Activated naive CD4-positive, alpha-beta T cell treated with anti-CD3 and anti-CD28 coated beads for 36 hours (primary cell): ENCODE results near the gene SHROOM3. TPM values are rescaled to one million over a fixed set of nuclear protein-coding genes. Genes with fewer than 3 reads are reported as not detected.

Experiments used
- CTCF ChIA-PET: fragments of 350-600 bp; sonication (Branson Sonifier 250); formaldehyde crosslinking; loops from one replicate; lab custom pipeline; 2021; ENCODE audit warnings: antibody characterized with exemption; lab: Charles Lee
- DNase-seq: peaks from one replicate; pipeline ENCODE4 v3.0.0-alpha.2; 2020
- H3K27ac Mint-ChIP-seq: one replicate; pipeline ENCODE4 v1.8.0; 2021; ENCODE audit warnings: mild to moderate bottlenecking, mixed read lengths
- H3K27me3 Mint-ChIP-seq: one replicate; pipeline ENCODE4 v1.8.0; 2021; ENCODE audit warnings: low read depth, mixed read lengths
- H3K36me3 Mint-ChIP-seq: one replicate; pipeline ENCODE4 v1.8.0; 2021; ENCODE audit warnings: low read depth, mixed read lengths
- H3K4me1 Mint-ChIP-seq: one replicate; pipeline ENCODE4 v1.8.0; 2021; ENCODE audit warnings: low read depth, mixed read lengths
- H3K4me3 Mint-ChIP-seq: one replicate; pipeline ENCODE4 v1.8.0; 2021; ENCODE audit warnings: mild to moderate bottlenecking, moderate library complexity, mixed read lengths
- H3K9me3 Mint-ChIP-seq: one replicate; pipeline ENCODE4 v1.8.0; 2021; ENCODE audit warnings: mixed read lengths
- intact Hi-C: fragments of 100-400 bp; cut with micrococcal nuclease; formaldehyde crosslinking; loops from one replicate; pipeline ENCODE4 v1.15.1; 2023
- total RNA-seq, 2 experiments: library from RNA; stranded (reverse); gene quantifications; one replicate each; pipeline ENCODE4 v1.2.3, GENCODE V29; 2021

Gene SHROOM3
- total RNA-seq, 2 experiments from 2014 or later = 0.12 to 0.21 TPM

GRCh38 chr4:76754439-76754838 lies 319.4 kb downstream of the SHROOM3 start:
- CTCF ChIA-PET = no interaction called here
- Mint-ChIP-seq H3K4me3 (no peak overlapping the region), H3K27ac (no peak overlapping the region), H3K27me3 (peaks cover 19% of the 10 kb centered on the region), H3K9me3 (peaks cover 4% of the 10 kb centered on the region), H3K36me3 (no peaks in the 10 kb centered on the region), H3K4me1 (peaks cover 10% of the 10 kb centered on the region)
- DNase-seq = no peak
- intact Hi-C loops = no loop called here

DNA sequence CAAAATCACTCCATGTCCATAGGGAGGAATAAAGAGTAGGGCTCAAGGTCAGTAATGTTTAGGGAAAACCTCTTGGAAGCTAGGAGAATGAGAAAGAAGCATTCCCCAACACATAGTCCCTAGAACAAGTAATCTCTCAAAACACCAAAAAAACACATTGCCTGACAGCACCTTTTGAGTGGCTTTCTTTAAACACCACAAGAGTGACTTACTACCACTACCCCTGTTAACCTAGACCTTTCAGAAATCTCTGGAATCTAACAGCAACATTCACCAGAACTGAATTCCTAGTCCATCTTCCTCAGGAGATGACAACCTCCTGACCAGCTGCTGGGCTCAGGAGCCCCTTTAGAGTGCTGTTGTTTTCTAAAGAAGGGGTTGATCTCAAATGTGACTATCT lies 320.7 kb downstream of the SHROOM3 start:
- Mint-ChIP-seq H3K9me3 (peaks cover 4% of the 10 kb centered on the region), H3K36me3 (no peaks in the 10 kb centered on the region), H3K27me3 (peaks cover 15% of the 10 kb centered on the region), H3K27ac (no peak overlapping the region), H3K4me3 (no peak overlapping the region), H3K4me1 (peaks cover 11% of the 10 kb centered on the region)
- no peak for DNase-seq
- intact Hi-C loops = loop anchor here (5.0 kb wide), 3 partner anchors 287 to 1618 kb away; no protein-coding TSS in a partner anchor
- CTCF ChIA-PET = interaction anchor here (0.6 kb wide), 1 partner anchor 112 kb away, joined by 3 read pairs; no protein-coding TSS in a partner anchor

- intact Hi-C loops = loop anchor here (5.0 kb wide), 3 partner anchors 286 to 1619 kb away; no protein-coding TSS in a partner anchor
- no peak for DNase-seq
- Mint-ChIP-seq H3K27me3 (peaks cover 13% of the 10 kb centered on the region), H3K4me1 (peaks cover 11% of the 10 kb centered on the region), H3K9me3 (peaks cover 4% of the 10 kb centered on the region), H3K36me3 (no peaks in the 10 kb centered on the region), H3K4me3 (no peak overlapping the region), H3K27ac (no peak overlapping the region)
- CTCF ChIA-PET = interaction anchor here (0.6 kb wide), 1 partner anchor 111 kb away, joined by 3 read pairs; no protein-coding TSS in a partner anchor
Measured at GRCh38 chr4:76756416-76756815, 321.4 kb downstream of the SHROOM3 start.

DNA sequence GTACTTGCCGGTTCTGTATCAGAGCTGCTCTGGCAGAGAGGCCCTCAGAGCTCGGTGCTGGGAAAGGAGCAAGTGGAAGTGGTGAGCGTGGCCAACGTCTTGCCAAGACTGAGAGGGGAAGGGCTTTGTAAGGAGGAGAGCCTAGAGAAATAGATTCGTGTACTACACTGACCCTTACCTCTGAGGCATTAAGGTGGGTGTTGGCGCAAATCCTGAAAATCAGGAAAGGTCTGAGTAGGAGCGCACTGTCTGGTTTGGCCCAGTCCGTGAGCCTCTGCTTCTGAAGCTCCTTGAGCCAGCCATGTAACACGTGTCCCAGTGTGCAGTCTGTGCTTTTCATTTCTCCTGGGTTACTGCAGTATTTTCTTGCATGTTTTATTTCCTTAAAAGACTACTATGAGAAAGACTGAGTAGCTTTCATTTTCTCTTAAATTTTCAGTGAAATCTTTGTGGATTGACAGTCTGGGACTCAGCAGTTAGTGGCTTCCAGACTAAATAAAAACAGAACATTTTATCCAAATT lies 322.4 kb downstream of the SHROOM3 start:
- Mint-ChIP-seq H3K27ac (no peak overlapping the region), H3K4me1 (peaks cover 11% of the 10 kb centered on the region), H3K4me3 (no peak overlapping the region), H3K27me3 (peaks cover 6% of the 10 kb centered on the region), H3K9me3 (no peaks in the 10 kb centered on the region), H3K36me3 (no peaks in the 10 kb centered on the region)
- CTCF ChIA-PET = interaction anchor here (0.8 to 1.4 kb wide), 10 partner anchors 8 to 327 kb away, joined by 3 to 7 read pairs (median 4); no protein-coding TSS in a partner anchor
- no peak for DNase-seq
- intact Hi-C loops = loop anchor here (5.0 kb wide), 3 partner anchors 285 to 1620 kb away; no protein-coding TSS in a partner anchor

DNA sequence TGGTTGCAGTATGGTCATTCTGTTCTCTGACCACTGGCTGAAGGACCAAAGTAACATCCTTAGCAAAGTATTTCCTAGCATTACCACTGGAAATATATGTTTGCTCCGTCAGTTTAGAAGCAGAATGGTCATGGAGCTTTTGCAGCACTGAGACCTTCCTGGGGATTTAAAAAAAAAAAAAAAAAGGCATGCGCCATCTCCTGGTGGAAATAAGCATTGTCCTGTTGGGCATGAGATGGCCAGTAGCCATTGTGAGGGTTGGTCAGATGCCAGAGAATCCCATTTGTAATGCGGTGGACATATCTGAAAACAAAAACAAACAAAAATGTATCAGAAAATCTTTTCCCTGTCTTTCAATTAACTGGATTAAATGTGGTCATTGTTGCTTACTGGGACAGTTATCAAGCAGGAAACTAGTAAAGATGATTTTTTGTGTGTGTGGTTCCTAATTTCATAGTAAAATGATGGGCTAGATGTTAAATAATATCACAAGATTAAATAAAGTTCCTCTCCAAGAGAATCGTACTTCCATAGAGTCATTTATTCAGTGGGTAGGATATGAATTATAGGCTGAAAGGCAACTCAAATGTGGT lies 323.4 kb downstream of the SHROOM3 start:
- H3K9me3 Mint-ChIP-seq = no peaks in the 10 kb centered on the region
- H3K4me3 Mint-ChIP-seq = no peak overlapping the region
- no peaks in the 10 kb centered on the region for H3K36me3 Mint-ChIP-seq
- H3K27ac Mint-ChIP-seq = no peak overlapping the region
- no peak for DNase-seq
- H3K4me1 Mint-ChIP-seq = peaks cover 11% of the 10 kb centered on the region
- intact Hi-C loops = loop anchor here (2.0 to 5.0 kb wide), 4 partner anchors 20 to 1621 kb away; no protein-coding TSS in a partner anchor
- CTCF ChIA-PET = interaction anchor here (0.8 to 1.4 kb wide), 7 partner anchors 9 to 274 kb away, joined by 3 to 7 read pairs (median 4); no protein-coding TSS in a partner anchor
- H3K27me3 Mint-ChIP-seq = peaks cover 6% of the 10 kb centered on the region

DNA sequence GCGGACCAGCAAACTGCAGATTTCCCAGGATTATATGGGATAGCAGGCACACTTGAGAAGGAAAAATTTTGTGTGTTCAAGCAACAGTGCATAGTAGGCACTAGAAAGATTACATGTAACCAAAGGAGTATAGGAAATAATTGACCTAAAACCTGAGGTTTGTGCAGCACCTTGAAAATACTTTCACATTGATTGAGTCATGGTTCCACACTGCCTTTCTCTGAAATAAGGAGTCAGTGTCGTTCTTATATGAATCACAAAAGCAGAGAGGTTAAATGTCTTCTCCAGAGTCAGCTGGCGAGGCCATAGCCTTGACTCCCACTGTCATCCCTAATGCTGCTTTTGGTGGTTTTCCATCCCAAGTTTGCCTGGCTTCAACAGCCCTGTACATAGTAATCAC lies 324.0 kb downstream of the SHROOM3 start:
- Mint-ChIP-seq H3K36me3 (no peaks in the 10 kb centered on the region), H3K9me3 (no peaks in the 10 kb centered on the region), H3K4me3 (no peak overlapping the region), H3K27ac (no peak overlapping the region), H3K4me1 (peaks cover 11% of the 10 kb centered on the region), H3K27me3 (peaks cover 6% of the 10 kb centered on the region)
- CTCF ChIA-PET = no interaction called here
- intact Hi-C loops = loop anchor here (2.0 to 5.0 kb wide), 4 partner anchors 20 to 1622 kb away; no protein-coding TSS in a partner anchor
- no peak for DNase-seq

DNA sequence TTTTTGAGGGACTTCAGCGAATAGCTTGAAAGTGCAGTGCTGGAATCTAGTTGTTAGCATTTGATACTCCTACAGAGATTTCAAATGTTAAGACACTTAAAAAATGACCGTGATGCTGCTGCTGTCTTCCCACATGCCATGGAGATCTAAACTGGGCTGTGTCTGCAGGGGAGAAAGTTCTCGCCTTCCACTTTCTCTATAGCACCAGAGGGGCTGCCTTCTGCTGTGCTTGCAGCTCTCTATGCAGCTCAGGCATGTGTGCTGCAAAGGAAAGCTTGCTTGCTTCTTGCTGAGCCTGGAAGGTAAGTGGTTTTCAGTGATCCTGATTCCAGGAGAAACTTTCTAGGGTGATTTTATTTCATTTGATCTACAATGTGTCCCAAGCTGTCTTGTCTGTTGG lies 325.2 kb downstream of the SHROOM3 start:
- Mint-ChIP-seq H3K4me1 (peaks cover 11% of the 10 kb centered on the region), H3K4me3 (no peak overlapping the region), H3K27ac (no peak overlapping the region), H3K36me3 (no peaks in the 10 kb centered on the region), H3K9me3 (no peaks in the 10 kb centered on the region), H3K27me3 (peaks cover 3% of the 10 kb centered on the region)
- CTCF ChIA-PET = no interaction called here
- no peak for DNase-seq
- intact Hi-C loops = no loop called here

- H3K27me3 Mint-ChIP-seq = peaks cover 3% of the 10 kb centered on the region
- peaks cover 11% of the 10 kb centered on the region for H3K4me1 Mint-ChIP-seq
- intact Hi-C loops = no loop called here
- CTCF ChIA-PET = interaction anchor here (0.7 kb wide), 1 partner anchor 403 kb away, joined by 3 read pairs; no protein-coding TSS in a partner anchor
- H3K4me3 Mint-ChIP-seq = no peak overlapping the region
- no peak for DNase-seq
- H3K27ac Mint-ChIP-seq = no peak overlapping the region
- no peaks in the 10 kb centered on the region for H3K9me3 Mint-ChIP-seq
- H3K36me3 Mint-ChIP-seq = no peaks in the 10 kb centered on the region
Measured at GRCh38 chr4:76762137-76763130, 327.4 kb downstream of the SHROOM3 start.

DNA sequence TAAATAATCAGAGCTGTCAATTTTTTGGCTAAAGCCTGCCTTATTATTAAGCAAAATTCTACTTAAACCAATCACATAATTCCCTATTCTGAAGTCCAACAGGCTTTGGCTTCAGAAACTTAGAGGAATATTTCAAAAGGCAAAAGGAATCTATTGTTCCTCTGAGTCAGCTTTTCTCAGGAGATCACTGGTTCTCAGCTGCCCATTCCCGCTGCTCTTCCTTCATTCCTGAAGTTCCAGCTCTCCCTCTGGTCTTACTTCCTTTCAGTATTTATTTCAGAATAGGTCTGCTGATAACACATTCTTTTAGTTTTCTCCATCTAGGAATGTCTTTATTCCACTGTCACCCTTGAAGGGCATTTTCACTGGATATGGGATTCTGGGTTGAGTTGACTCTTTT lies 329.2 kb downstream of the SHROOM3 start:
- Mint-ChIP-seq H3K27ac (no peak overlapping the region), H3K4me3 (no peak overlapping the region), H3K36me3 (no peaks in the 10 kb centered on the region), H3K9me3 (no peaks in the 10 kb centered on the region), H3K4me1 (peaks cover 2% of the 10 kb centered on the region), H3K27me3 (peaks cover 2% of the 10 kb centered on the region)
- intact Hi-C loops = no loop called here
- no peak for DNase-seq
- CTCF ChIA-PET = no interaction called here

- DNase-seq = no peak
- no peaks in the 10 kb centered on the region for H3K4me1 Mint-ChIP-seq
- H3K27me3 Mint-ChIP-seq = no peaks in the 10 kb centered on the region
- H3K36me3 Mint-ChIP-seq = no peaks in the 10 kb centered on the region
- CTCF ChIA-PET = interaction anchor here (0.6 kb wide), 2 partner anchors 25 to 263 kb away, joined by 4 read pairs; no protein-coding TSS in a partner anchor
- intact Hi-C loops = no loop called here
- H3K27ac Mint-ChIP-seq = no peak overlapping the region
- H3K4me3 Mint-ChIP-seq = no peak overlapping the region
- H3K9me3 Mint-ChIP-seq = no peaks in the 10 kb centered on the region
Measured at GRCh38 chr4:76765473-76766183, 330.6 kb downstream of the SHROOM3 start.

DNA sequence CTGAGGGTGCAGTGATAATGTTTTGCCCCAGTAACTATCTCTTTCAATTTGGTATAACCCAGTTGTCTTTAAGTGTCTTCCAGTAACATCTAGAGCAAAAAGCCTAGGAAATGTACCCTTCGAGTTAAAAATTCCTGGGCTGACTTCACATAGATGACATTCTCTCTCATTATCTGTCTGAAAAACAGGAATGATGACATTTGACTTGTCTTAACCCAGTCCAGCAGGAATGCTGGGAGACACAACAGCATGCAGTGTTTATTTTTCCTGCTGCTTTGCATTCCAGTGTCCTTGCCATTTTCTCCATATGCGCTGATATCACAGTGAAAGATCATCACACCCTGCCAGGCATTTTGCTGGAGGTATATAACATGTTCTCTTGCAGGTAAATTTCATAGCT lies 333.0 kb downstream of the SHROOM3 start:
- Mint-ChIP-seq H3K36me3 (no peaks in the 10 kb centered on the region), H3K27me3 (no peaks in the 10 kb centered on the region), H3K27ac (no peak overlapping the region), H3K4me3 (no peak overlapping the region), H3K9me3 (no peaks in the 10 kb centered on the region), H3K4me1 (no peaks in the 10 kb centered on the region)
- CTCF ChIA-PET = interaction anchor here (0.5 kb wide), 1 partner anchor 239 kb away, joined by 3 read pairs; no protein-coding TSS in a partner anchor
- no peak for DNase-seq
- intact Hi-C loops = no loop called here
